NCI-H2227 treated with DMSO at 0.1 percent for 48 hours (cell line): ENCODE measurements around the gene ANKRD40CL.

Source experiments
- DNase-seq: peaks from one replicate; lab custom pipeline; 2025; lab: John Stamatoyannopoulos, UW

ANKRD40CL gene

GRCh38 chr17:50787106-50787505 lies 19.8 kb upstream of the ANKRD40CL start:
- no peak for DNase-seq

- no peak for DNase-seq
Measured at GRCh38 chr17:50785946-50786570, 18.7 kb upstream of the ANKRD40CL start.

GRCh38 chr17:50785126-50785525 lies 17.8 kb upstream of the ANKRD40CL start:
- no peak for DNase-seq

GRCh38 chr17:50783905-50784304 lies 16.6 kb upstream of the ANKRD40CL start:
- DNase-seq, result no peak

GRCh38 chr17:50783193-50783660 lies 15.9 kb upstream of the ANKRD40CL start:
- peak; percentile 87 for DNase-seq

- no peak for DNase-seq
Measured at GRCh38 chr17:50781167-50781566, 13.8 kb upstream of the ANKRD40CL start.

GRCh38 chr17:50779747-50780353 lies 12.5 kb upstream of the ANKRD40CL start:
- no peak for DNase-seq

- no peak for DNase-seq
Measured at GRCh38 chr17:50778988-50779387, 11.7 kb upstream of the ANKRD40CL start.

- DNase-seq, result no peak
Measured at GRCh38 chr17:50778471-50778870, 11.2 kb upstream of the ANKRD40CL start.

- no peak for DNase-seq
Measured at GRCh38 chr17:50775926-50776325, 8.6 kb upstream of the ANKRD40CL start.

GRCh38 chr17:50774225-50774803 lies 7.0 kb upstream of the ANKRD40CL start:
- DNase-seq, result no peak

- DNase-seq, result no peak
Measured at GRCh38 chr17:50771991-50772785, 4.9 kb upstream of the ANKRD40CL start.

GRCh38 chr17:50770346-50770745 lies 3.0 kb upstream of the ANKRD40CL start:
- DNase-seq, result no peak

GRCh38 chr17:50769884-50770283 lies 2.6 kb upstream of the ANKRD40CL start:
- no peak for DNase-seq

- no peak for DNase-seq
Measured at GRCh38 chr17:50768346-50768761, 1.0 kb upstream of the ANKRD40CL start.

- DNase-seq, result no peak
Measured at GRCh38 chr17:50767030-50767429, 288 bp downstream of the ANKRD40CL start.

- no peak for DNase-seq
Measured at GRCh38 chr17:50766222-50767023, 895 bp downstream of the ANKRD40CL start.

- no peak for DNase-seq
Measured at GRCh38 chr17:50765454-50766221, 1.7 kb downstream of the ANKRD40CL start.

GRCh38 chr17:50764734-50765149 lies 2.6 kb downstream of the ANKRD40CL start:
- DNase-seq, result no peak

GRCh38 chr17:50763716-50764475 lies 3.4 kb downstream of the ANKRD40CL start:
- no peak for DNase-seq
